ENCODE measurements around the gene UCHL5. TPM values are rescaled to one million over a fixed set of nuclear protein-coding genes. Genes with fewer than 3 reads are reported as not detected.
"Not testable (repeated sequence)": the region's sequence is repeated elsewhere in the genome, so short reads cannot be mapped to it uniquely, and the experiment has no call there.

Gene UCHL5
- total RNA-seq, 4 donors from 2014 or later, result 26.0 to 40.6 (median 30.7) TPM

DNA sequence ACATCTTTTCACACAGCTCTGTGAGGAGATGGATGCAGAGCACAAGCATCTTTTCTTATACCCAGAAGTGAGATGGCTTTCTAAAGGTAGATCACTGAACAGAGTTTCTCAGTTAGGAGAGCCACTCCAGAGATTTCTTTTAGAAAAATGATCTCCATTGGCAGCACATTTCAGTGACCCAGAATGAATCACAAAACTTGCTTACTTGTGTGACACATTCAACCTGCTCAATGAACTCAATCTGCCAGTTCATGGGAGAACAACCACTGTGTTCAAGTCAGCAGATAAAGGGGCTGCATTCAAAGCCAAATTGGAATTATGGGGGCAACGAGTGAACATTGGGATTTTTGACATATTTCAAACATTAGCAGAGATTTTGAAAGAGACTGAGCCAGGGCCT lies 78.3 kb downstream of the UCHL5 start:
- TF ChIP-seq POLR2A (IDR thresholded peaks at IDR 0.05), result no peak
- TF ChIP-seq, protein P1, sequence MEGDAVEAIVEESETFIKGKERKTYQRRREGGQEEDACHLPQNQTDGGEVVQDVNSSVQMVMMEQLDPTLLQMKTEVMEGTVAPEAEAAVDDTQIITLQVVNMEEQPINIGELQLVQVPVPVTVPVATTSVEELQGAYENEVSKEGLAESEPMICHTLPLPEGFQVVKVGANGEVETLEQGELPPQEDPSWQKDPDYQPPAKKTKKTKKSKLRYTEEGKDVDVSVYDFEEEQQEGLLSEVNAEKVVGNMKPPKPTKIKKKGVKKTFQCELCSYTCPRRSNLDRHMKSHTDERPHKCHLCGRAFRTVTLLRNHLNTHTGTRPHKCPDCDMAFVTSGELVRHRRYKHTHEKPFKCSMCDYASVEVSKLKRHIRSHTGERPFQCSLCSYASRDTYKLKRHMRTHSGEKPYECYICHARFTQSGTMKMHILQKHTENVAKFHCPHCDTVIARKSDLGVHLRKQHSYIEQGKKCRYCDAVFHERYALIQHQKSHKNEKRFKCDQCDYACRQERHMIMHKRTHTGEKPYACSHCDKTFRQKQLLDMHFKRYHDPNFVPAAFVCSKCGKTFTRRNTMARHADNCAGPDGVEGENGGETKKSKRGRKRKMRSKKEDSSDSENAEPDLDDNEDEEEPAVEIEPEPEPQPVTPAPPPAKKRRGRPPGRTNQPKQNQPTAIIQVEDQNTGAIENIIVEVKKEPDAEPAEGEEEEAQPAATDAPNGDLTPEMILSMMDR (IDR thresholded peaks at IDR 0.05 in 4 of 5, conservative IDR thresholded peaks at IDR 0.05 in 1 of 5), result no peak
- intact Hi-C loops (cut with DNase I; ENCODE audit: low total_unique reads), result no loop called here
- no peaks in the 10 kb centered on the region for H3K36me3 ChIP-seq
- in situ Hi-C loops (cut with MboI; ENCODE audit: low sequenced_read_pairs in 4 of 4), result no loop called here
- no peak for DNase-seq
- H3K9me3 ChIP-seq, result no peaks in the 10 kb centered on the region
- ATAC-seq, result no peak
- H3K27ac ChIP-seq, result no peak overlapping the region
- H3K4me1 ChIP-seq, result no peaks in the 10 kb centered on the region
- H3K4me3 ChIP-seq, result no peak overlapping the region
- no peaks in the 10 kb centered on the region for H3K27me3 ChIP-seq

DNA sequence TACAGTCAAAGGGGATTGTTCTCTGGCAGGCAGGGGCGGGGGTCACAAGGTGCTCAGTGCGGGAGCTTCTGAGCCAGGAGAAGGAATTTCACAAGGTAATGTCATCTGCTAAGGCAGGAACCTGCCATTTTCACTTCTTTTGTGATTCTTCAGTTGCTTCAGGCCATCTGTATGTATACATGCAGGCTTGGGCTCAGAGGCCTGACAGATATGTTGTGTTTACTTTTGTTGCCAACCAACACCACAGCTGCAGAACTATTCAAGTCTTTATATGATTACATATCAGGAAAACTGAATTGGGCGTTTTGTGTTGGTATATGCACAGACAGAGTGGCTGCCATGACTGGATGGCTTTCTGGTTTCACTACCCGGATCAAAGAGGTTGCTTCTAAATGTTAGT lies 78.8 kb downstream of the UCHL5 start:
- H3K36me3 ChIP-seq; DNase-seq; H3K27me3 ChIP-seq; H3K4me1 ChIP-seq; in situ Hi-C loops (cut with MboI; ENCODE audit: low sequenced_read_pairs in 4 of 4); intact Hi-C loops (cut with DNase I; ENCODE audit: low total_unique reads); H3K9me3 ChIP-seq; ATAC-seq; H3K27ac ChIP-seq; H3K4me3 ChIP-seq: not testable (repeated sequence)

DNA sequence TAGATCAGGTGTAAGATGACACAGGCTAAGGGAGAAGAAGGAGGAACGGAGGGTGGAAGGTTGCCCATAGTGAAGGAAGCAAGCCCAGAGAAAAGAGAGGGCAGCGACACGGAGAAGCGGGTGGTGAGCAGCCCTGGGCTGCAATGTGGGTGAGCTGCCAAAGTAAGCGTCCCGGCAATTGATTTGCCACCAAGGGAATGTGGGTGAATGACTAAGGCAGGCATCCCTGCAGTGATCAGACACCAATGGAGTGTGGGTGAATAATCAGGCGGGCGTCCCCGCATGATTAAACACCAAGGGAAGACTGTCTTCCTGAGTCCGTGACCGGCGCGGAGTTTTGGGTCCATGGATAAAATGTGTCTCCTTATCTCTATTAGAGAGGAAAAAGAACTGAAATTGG lies 79.6 kb downstream of the UCHL5 start:
- no peak overlapping the region for H3K27ac ChIP-seq
- no peak overlapping the region for H3K4me3 ChIP-seq
- TF ChIP-seq POLR2A (IDR thresholded peaks at IDR 0.05), result no peak
- TF ChIP-seq, protein P1 (IDR thresholded peaks at IDR 0.05 in 4 of 5, conservative IDR thresholded peaks at IDR 0.05 in 1 of 5), result no peak
- DNase-seq (no peak), ATAC-seq (no peak)
- intact Hi-C loops (cut with DNase I; ENCODE audit: low total_unique reads) (no loop called here), in situ Hi-C loops (cut with MboI; ENCODE audit: low sequenced_read_pairs in 4 of 4) (no loop called here)
- H3K36me3 ChIP-seq, result no peaks in the 10 kb centered on the region
- no peaks in the 10 kb centered on the region for H3K9me3 ChIP-seq
- no peaks in the 10 kb centered on the region for H3K4me1 ChIP-seq
- H3K27me3 ChIP-seq, result no peaks in the 10 kb centered on the region

DNA sequence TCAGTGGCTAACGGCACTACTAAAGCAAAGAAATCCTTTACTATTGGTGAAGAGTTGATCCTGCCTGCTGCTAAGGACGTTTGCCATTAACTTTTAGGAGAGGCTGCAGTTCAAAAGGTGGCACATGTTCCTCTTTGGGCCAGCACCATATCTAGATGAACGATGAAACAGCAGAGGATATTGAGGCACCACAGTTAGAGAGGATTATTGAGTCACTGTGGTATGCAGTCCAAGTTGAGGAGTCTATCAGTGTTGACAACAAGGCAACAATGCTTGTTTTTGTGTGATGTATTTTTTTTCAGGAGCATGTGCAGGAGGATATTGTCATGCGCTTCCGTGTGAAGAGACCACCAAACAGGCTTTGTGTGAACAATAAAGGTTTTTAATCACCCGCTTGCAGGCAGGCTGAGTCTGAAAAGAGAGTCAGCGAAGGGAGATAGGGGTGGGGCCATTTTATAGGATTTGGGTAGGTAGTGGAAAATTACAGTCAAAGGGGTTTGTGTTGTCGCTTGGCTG lies 80.9 kb downstream of the UCHL5 start:
- Histone ChIP-seq H3K9me3 (no peaks in the 10 kb centered on the region), H3K36me3 (no peaks in the 10 kb centered on the region), H3K4me1 (no peaks in the 10 kb centered on the region), H3K4me3 (no peak overlapping the region), H3K27me3 (no peaks in the 10 kb centered on the region), H3K27ac (no peak overlapping the region)
- TF ChIP-seq POLR2A (IDR thresholded peaks at IDR 0.05), result no peak
- TF ChIP-seq, protein P1 (IDR thresholded peaks at IDR 0.05 in 4 of 5, conservative IDR thresholded peaks at IDR 0.05 in 1 of 5), result no peak
- no peak for DNase-seq
- ATAC-seq, result no peak
- in situ Hi-C loops (cut with MboI; ENCODE audit: low sequenced_read_pairs in 4 of 4), result no loop called here
- intact Hi-C loops (cut with DNase I; ENCODE audit: low total_unique reads), result no loop called here

DNA sequence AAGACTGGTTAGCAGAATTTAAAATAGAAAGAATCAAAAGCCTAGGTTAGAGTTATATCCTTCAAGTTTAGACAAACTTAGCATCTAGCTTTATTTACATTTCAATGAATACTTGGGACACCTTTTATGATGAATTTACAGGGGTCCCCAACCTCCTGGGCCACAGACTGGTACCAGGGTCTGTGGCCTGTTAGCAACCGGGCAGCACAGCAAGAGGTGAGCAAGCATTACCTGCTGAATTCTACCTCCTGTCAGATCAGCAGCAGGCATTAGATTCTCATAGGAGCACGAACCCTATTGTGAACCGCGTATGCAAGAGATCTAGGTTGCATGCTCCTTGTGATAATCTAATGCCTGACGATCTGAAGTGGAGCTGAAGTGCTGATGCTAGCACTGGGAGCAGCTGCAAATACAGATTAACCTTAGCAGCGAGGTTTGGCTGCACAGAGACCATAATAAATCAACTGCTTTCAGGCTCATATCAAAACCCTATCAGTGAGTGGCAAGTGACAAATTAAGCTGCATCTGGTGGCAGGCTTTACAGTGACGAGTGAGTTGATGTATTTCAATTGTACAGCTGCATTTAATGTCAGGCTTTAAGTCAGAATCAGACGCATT lies 82.0 kb downstream of the UCHL5 start:
- Histone ChIP-seq H3K27ac (no peak overlapping the region), H3K36me3 (no peaks in the 10 kb centered on the region), H3K4me3 (no peak overlapping the region), H3K9me3 (no peaks in the 10 kb centered on the region), H3K4me1 (no peaks in the 10 kb centered on the region), H3K27me3 (no peaks in the 10 kb centered on the region)
- DNase-seq, result no peak
- in situ Hi-C loops (cut with MboI; ENCODE audit: low sequenced_read_pairs in 4 of 4) (no loop called here), intact Hi-C loops (cut with DNase I; ENCODE audit: low total_unique reads) (no loop called here)
- ATAC-seq, result no peak
- TF ChIP-seq, protein P1 (IDR thresholded peaks at IDR 0.05 in 4 of 5, conservative IDR thresholded peaks at IDR 0.05 in 1 of 5), result no peak
- no peak for TF ChIP-seq POLR2A (IDR thresholded peaks at IDR 0.05)
